ENCODE results near the gene SLC9A7.
"Not testable (repeated sequence)": the region's sequence is repeated elsewhere in the genome, so short reads cannot be mapped to it uniquely, and the experiment has no call there.

SLC9A7 gene

DNA sequence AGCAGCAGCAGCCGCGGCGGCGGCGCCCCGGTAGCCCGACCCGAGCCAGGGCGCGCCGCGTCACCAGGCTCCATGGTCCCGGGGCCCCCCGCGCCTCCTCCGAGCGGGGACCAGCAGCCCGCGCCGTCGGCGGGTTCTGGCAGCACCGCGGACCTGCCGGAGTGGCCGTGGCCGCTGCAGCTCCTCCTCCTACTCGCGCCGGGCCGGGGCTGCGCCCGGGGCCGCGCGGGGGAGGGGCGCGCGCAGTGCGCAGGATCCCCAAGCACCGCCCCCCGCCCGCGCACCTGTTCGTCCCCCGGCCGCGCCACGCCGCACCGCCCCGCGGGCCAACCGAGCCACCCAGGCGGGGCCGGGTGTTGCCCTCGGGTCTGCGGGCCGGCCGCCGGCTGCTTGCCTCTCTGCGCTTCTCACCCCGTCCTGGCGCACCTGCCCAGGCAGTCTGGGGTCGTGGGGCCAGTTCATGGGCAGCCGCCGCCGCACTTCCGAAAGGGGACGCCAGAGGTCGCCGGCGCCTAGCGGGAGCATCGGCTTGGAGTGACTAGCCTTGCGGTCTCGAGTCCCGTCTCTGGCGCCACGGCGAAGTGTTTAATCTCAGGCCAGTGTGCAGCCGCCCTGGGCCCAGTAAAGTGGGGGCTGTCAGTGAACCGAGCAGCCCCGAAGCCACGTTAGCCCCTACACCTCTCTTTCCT, at the start of gene SLC9A7:
Gene SLC9A7 (minus strand): TSS at position 163 of the 689 bp plus-strand sequence. CDS start 89 bp downstream, at position 74.
- peak; percentile 51 to 73 for DNase-seq (ENCODE audit: low read depth in 2 of 2)

DNA sequence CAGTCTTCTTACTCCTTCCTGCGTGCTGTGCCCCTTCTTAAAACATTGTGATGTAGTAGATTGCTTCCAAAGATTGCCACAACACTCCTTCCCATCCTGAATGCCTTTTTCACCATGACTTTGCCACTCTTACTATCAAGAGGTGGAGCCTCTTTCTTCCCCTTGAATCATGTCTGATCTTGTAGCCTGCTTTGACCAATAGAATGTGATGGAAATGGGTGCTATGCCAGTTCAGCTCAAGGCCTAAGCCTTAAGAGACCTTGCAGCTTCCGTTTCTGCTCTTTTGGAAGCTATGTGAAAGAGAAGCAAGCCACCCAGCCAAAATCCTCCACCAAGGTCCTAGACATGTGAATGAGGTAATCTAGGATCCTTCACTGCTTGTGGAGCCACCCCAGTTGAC, 46.4 kb upstream of the SLC9A7 start:
- DNase-seq (ENCODE audit: low read depth in 2 of 2), result no peak

DNA sequence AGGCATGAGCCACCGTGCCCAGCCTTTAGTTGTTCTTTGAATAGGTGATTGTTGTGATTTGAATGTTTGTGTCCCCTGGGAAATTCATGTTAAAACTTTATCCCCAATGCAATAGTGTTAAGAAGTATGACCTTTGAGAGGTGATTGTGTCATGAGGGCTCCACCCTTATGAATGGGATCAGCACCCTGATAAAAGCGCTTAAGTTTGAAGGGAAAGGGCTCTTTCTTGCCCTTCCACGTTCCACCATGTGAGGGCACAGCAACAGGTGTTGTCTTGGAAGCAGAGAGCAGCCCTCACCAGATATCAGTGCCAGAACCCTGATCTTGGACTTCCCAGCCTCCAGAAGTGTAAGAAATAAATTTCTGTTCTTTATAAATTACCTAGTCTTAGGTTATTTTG, 44.2 kb upstream of the SLC9A7 start:
- DNase-seq (ENCODE audit: low read depth in 2 of 2), result no peak

DNA sequence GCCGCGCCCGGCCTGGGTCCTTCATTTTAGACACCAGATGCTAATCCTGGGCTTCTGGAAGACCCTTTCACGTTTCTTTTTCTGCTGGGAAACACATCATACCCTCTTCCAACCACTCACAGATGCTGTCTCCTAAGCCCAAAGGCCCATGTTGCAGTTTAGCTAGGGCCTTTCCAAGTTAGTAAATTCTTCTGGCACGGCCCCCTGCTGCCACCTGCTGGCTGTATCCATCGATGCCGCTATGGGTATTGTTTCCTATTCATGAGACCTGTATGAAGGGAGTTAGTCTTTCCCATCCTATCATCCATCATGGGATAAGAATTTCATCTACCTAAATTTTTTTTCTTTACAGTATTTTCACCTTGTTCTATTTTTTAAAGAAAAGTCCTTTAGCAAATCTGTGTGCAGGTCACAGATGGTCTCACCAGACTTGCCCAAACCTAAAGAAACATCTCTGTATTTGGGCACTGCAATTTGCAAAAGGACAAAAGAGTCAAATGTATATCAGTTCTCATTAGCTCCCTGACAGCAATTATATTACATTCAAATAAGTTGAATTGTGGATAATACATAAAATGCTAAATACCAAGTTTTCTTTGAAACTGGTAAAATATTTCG, 37.8 kb upstream of the SLC9A7 start:
- DNase-seq (ENCODE audit: low read depth in 2 of 2), result peak; percentile 44 to 70

DNA sequence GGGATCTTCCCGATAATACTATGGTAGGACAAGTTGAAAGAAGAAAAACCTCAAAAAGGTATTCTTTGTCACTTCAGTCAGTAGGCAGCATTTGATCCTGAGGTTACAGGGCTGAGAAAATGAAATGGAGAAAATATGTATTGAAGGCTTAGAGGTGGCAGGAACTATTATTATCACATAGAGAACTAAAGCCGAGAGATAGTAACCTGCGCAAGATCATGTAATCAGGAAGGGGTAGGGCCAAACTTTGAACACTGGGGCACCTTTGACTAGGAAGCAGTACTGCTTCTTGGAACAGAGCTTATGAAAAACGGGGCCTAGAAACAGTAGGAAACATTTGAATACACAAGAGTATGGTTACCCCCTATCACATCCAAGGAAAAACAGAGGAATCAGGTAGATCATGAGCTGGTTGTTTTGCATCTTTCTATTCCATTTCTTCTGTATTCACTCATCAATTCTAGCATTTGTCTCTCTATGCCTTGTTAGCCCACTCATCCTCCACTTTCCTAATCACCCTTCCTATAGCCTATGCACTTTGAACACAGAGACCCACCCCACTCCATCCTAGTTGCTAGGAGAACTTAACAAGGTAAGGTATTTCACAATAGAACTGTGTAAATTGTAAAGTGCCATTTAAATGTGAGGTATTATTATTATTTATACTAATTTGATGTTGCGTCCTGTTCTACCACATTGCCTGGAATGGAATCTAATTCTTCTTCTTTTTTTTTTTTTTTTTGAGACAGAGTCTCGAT, 34.6 kb upstream of the SLC9A7 start:
- DNase-seq (ENCODE audit: low read depth in 2 of 2), result no peak

DNA sequence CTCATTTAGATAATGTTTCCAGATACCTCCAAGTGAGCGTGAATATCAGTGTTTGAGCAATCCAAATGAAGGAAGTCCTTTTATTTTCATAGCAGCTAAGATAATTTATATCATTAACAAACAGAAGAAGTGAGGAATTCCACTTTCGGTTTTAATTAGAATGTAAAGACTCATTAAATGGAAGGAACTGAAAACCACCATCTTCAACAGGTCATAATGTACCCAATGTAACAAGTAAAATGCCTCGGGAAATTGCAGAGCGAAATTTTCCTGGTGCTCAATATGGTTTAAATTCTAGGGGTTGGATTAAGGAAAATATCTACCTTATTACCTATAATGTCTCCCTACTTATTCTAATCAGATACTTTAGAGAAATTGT, 33.9 kb upstream of the SLC9A7 start:
- DNase-seq (ENCODE audit: low read depth in 2 of 2), result no peak

DNA sequence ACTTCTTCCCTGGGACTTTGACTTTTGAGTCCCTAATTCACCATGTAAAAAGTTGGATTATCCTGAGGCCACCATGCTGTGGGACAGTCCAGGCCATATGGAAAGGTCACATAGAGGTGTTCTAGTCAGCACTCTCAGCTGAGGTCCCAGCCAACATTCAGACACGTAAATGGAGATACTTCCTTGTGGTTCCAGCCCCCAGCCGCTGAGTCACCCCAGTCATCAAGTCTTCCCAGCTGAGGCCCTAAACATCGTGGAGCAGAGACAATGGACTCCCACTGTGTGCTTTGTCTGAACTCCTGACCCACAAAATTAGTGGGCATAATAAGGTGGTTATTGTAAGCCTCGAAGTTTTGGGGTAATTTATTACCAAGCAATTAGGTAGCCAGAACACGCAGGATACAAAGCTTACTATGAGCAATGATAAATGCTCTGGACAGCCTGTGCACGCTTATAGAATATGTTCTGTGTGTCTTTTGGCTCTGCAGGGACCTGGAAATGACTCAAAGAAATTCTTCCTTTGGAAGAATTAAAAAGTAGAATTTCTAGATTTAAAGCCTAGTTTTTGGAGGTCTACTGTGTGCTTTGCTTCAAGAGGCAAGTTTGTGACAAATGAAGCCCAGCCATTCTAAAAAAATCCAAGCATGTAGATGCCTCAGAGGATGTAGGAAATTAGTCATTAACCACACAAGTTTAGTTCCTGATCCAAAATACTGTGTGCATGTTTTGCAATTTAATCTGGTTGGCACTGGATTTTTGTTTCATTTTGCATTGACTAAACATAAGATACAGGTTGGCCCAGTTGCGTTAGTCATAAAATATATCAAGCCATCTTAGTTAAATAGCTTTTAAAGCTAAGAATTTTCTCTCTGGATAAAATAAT, 33.2 kb upstream of the SLC9A7 start:
- no peak for DNase-seq (ENCODE audit: low read depth in 2 of 2)

DNA sequence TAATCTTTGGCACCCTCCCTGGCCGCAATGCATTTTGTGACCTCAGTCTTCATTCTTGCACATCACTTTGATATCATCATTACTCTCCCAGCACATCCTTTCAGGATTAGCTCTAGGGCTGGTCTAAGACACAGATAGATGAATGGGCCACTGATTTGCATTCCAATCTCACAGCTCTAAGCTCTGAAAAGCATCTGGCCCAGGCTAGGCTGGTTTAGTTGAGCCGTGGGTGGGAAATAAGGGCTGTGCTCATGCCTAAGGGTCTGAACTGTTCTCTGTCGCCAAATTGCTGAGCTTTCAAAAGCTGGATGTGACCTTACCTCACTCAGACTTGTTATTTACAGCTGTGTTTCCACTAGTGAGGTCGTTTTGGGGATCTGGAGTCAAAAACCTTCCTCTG, 30.0 kb upstream of the SLC9A7 start:
- no peak for DNase-seq (ENCODE audit: low read depth in 2 of 2)

DNA sequence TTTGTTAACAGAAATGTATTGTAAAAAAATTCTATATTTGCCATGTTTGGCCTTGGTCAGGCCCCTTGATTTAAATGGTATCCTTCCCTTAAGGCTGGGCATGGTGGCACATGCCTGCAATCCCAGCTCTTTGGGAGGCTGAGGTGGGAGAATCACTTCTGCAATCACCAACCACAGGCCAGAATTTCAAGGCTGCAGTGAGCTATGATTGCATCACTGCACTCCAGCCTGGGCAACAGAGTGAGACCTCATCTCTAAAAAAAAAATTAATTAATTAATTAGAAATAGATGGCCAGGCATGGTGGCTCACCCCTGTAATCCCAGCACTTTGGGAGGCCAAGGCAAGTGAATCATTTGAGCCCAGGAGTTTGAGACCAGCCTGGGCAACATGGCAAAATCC, 25.5 kb upstream of the SLC9A7 start:
- not testable (repeated sequence) for DNase-seq (ENCODE audit: low read depth in 2 of 2)

DNA sequence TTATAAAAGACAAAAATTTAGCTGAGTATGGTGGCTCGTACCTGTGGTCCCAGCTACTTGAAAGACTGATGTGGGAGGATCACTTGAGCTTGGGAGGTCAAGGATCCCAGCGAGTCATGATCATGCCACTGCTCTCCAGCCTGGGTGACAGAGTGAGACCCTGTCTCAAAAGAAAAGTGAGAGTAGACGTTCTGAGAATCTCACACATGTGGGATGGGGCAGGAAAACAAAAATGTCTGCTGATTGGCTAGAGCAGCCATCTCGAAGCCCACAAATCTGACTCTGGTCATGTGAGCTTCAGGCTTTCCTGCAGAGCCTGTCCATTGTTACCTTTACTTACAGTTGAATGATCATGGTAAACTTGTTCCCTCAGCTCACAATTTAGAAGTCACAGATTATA, 23.1 kb upstream of the SLC9A7 start:
- DNase-seq (ENCODE audit: low read depth in 2 of 2), result no peak

DNA sequence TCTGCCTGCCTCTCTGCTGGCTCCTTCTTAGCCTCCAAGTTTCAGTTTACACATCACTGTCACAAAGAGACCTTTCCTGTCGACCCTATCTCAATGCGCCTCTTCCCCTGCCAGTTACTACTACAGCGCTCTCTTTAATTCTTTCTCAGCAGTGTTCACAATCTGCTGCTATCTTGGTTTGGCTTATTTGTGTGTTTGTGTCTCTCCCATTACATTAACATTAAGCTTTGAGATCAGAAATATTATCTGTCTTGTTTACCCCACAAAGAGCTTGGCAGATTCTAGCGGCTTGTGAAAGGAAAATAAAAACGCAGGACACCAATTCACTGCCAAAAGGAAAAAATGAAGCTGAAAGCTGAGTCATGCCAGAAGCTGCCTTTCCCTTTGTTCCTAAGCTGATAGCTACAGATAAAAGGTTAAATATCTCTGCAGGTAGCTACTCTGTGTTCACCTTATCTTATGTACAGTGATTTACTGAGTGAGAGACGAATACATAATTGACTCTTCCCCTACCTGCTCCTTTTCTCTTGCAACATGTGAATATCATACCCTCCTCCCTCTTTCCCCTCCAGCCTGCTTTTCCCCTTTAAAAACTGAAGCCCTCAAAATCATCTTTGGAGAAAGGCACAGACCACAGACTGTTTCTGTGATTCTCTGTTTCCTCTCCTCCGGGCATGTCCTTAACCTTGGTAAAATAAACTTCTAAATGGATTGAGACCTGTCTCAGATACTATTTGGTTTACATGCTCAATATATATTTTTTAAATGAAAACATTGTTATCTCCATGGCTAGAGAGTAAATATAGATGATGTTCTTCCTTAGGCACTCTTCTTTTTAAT, 19.3 kb upstream of the SLC9A7 start:
- DNase-seq (ENCODE audit: low read depth in 2 of 2), result no peak

DNA sequence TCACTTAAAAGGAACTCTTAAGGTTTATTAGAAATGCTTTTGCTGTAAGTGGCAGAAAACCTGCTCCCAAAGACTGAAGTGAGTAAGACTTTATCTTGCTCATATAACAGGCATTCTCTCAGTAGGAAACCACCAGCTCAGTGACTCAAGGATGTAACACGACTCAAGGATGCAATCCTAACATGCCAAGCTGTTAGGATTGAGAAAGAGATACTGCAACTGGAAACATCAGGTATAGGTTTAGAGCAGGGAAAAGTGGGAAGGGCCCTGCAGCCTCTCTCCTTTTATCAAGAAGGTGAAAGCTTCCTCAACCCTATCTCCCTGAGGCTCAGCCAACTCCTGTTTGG, 11.9 kb upstream of the SLC9A7 start:
- DNase-seq (ENCODE audit: low read depth in 2 of 2), result no peak

DNA sequence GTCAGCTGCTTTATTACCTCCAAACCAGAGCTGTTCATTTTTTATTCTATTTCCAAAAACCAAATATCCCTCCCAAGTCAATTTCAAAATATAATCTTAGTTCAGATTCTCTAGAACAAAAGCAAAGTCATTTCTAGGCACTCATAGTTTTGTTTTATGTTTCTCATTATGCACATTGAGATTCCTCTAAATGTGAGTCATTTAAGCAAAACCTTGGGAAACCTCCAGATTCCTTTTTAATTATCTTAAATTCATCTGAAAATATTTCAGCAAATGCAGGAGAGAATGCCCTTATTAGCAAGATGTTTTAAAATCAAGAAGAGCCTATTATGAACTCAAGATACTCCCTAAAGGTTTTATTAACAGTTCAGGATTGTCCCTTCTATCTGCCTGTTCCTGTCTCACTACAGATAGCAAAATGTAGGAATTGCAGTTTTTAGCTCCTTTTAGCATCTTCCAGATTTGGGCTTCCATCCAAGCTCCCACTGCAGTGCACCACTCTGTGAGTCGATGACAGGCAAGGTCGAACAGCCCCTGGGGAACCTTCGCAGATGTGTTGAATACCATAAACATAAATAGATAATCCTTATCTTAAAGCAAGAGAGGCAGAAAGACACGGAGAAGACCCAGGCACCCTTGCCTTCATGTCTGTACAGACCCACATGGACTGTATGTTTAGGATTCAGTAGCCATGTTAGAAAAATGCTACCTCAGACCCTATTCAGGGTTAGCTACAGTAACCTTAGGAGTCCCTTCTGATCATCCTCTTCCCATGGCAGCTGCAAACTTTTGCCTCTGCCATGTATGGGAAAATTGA, 11.3 kb upstream of the SLC9A7 start:
- DNase-seq (ENCODE audit: low read depth in 2 of 2), result no peak

DNA sequence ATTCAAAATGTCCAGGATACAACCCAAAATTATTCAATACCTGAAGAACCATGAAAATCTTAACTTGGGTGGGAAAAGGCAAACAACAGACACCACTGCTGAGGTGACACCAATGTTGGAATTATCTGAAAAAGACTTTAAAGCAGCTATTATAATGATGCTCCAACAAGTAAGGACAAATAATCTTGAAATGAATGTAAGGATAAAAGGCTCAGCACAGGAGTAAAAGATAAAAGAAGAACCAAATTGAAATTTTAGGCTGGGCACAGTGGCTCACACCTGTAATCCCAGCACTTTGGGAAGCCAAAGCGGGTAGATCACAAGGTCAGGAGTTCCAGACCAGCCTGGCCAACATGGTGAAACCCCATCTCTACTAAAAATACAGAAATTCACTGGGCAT, 4.0 kb upstream of the SLC9A7 start:
- DNase-seq (ENCODE audit: low read depth in 2 of 2), result no peak

DNA sequence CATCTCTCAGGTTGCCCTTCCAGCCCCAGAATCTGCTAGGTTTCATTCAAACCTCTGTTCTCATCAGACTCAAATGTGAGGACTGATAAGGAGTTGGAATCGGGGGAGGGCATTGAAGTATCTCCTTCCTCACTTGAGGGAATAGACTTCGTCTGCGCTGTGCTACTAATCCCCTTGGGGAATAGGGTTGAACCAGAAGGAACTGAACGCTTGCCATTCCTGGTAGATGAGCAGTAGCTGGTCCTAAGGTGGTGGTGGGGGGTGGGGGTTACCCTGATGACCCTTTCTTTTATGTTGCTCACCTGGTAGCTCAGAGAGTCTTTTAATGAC, 692 bp upstream of the SLC9A7 start:
- no peak for DNase-seq (ENCODE audit: low read depth in 2 of 2)

DNA sequence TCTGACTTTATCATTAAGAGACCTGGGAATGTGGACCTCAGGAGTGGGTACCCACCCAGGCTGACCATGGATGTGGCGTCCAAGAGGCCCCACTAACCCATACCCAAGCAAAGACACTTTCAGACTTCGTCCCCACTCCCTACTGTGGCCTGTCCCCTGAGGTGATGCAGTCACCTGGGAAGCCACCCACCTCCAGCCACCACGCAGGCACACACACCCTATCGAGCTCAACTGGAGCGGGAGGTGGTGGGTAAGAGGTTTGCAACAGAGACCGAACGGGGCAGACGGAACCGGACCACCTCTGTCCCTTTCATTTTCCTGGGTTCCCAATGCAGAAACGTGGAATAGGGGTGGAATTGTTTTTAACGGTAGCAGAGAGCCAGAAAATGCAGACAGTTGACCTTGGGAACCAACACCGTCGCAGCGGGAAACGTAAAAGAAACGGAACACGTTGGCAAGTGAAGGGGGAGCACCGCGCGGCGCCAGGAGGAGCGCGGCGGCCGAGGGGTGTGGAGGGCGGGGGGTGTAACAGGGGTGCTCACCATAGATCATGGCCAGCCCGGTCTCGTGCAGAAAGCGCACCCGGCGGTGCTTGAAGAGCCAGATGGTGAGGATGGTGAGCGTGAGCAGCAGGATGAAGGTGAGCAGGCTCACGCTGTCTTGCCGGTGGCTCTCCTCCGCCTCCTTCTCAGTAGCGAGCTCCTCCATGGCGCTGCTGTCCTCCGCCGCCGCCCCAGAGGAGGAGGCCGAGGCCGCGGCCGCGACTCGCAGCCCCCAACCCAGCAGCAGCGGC, 559 bp downstream of the SLC9A7 start:
- peak in 1 of 2 experiments; percentile 9 for DNase-seq (ENCODE audit: low read depth in 2 of 2)

DNA sequence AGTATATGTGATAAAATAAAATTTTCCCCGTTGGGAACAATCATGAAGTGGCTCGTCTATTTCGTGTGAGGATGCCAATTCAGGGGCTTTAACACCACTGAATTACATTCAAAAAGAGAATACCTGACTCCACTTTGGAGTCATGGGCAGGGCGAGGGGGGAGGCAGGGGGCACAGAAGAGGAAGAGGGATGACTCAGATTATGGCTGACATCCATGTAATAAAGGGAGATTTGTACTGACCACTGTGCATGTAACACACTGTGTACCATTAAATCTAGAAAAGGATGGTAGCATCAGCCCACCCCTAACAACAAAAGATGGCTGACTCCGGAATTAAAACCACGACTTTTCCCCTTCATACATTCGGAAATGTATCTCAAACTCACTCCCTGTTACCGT, 1.3 kb downstream of the SLC9A7 start:
- no peak for DNase-seq (ENCODE audit: low read depth in 2 of 2)

DNA sequence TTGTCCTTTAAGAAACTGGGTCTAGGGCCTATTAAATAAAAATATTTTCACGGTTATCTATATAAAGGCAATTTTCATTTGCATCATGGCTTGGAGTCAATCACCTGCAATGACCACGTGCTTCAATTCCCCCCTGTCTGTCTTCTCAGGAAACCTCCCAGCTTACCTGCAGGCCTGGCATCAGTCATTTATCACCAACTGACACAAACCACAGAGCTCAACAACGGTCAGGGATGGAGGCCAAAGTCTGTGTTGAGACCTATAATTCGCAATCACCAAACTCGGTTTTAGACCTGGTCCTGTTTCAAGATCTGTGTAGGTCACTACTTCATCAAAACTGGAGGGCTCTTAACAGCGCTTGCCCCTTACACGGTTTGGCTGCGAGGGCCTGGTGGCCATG, 1.9 kb downstream of the SLC9A7 start:
- no peak for DNase-seq (ENCODE audit: low read depth in 2 of 2)

DNA sequence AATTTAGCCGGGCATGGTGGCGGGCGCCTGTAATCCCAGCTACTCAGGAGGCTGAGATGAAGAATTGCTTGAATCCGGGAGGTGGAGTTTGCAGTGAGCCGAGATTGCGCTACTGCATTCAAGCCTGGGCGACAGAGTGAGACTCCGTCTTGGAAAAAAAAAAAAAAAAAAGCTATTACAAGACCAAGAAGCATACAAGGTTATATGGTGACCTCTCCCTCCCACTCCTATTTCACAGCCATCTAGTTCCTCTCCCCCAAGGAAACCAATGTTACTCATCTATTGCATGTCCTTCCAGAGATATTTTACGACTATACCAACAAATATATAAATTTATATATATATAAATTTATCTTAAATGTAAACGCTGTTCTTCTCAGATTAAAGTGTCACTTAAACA, 3.2 kb downstream of the SLC9A7 start:
- DNase-seq (ENCODE audit: low read depth in 2 of 2), result no peak

DNA sequence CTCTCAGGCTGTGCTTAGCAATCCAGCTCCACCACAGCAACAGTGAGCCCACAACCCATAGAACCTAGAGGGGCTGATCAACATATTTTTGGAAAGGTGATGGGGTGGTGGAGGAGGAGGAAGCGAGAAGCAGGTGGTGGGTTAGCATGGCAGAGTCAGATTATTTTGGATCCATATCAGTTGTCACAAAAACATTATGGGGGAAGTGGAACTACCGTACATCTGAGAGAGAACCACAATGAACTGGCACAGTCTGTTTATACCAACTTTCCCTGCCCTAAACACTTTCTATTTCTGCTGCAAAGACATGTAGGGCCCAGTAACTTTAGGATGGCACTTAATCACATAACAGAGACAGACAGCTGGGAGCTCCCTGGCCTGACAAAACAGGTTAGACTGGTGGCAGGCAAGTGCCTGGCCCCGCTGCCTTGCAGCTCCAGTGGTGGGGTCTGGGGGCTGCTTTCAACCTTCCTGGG, 4.3 kb downstream of the SLC9A7 start:
- DNase-seq (ENCODE audit: low read depth in 2 of 2), result no peak
